ENCODE results near the gene HDLBP.

Gene HDLBP

GRCh38 chr2:241218131-241219029 lies 97.1 kb downstream of the HDLBP start:
- no peak for DNase-seq (ENCODE audit: low read depth)
- H3K4me3 ChIP-seq (replicated peaks; ENCODE audit: low read depth, low read length), result peak overlapping the region; percentile 51
- no peak for TF ChIP-seq CTCF (IDR thresholded peaks at IDR 0.05; ENCODE audit: low read length, missing control alignments)

GRCh38 chr2:241217320-241218031 lies 98.0 kb downstream of the HDLBP start:
- TF ChIP-seq CTCF (IDR thresholded peaks at IDR 0.05; ENCODE audit: low read length, missing control alignments), result no peak
- H3K4me3 ChIP-seq (replicated peaks; ENCODE audit: low read depth, low read length), result peak overlapping the region; percentile 46
- peak; percentile 73 for DNase-seq (ENCODE audit: low read depth)

- H3K4me3 ChIP-seq (replicated peaks; ENCODE audit: low read depth, low read length), result no peak overlapping the region
- no peak for TF ChIP-seq CTCF (IDR thresholded peaks at IDR 0.05; ENCODE audit: low read length, missing control alignments)
- DNase-seq (ENCODE audit: low read depth), result no peak
Measured at GRCh38 chr2:241216211-241216761, 99.2 kb downstream of the HDLBP start.

GRCh38 chr2:241215421-241215820 lies 100.1 kb downstream of the HDLBP start:
- no peak for DNase-seq (ENCODE audit: low read depth)
- H3K4me3 ChIP-seq (replicated peaks; ENCODE audit: low read depth, low read length), result no peak overlapping the region
- TF ChIP-seq CTCF (IDR thresholded peaks at IDR 0.05; ENCODE audit: low read length, missing control alignments), result no peak

GRCh38 chr2:241214766-241215165 lies 100.7 kb downstream of the HDLBP start:
- DNase-seq (ENCODE audit: low read depth), result no peak
- TF ChIP-seq CTCF (IDR thresholded peaks at IDR 0.05; ENCODE audit: low read length, missing control alignments), result no peak
- H3K4me3 ChIP-seq (replicated peaks; ENCODE audit: low read depth, low read length), result no peak overlapping the region

GRCh38 chr2:241214209-241214608 lies 101.3 kb downstream of the HDLBP start:
- no peak for TF ChIP-seq CTCF (IDR thresholded peaks at IDR 0.05; ENCODE audit: low read length, missing control alignments)
- H3K4me3 ChIP-seq (replicated peaks; ENCODE audit: low read depth, low read length), result no peak overlapping the region
- no peak for DNase-seq (ENCODE audit: low read depth)

Data from fibroblast of pulmonary artery (primary cell).